Esophagus (tissue), 2 donors: ENCODE results near the gene PKD1. TPM values are rescaled to one million over a fixed set of nuclear protein-coding genes. Genes with fewer than 3 reads are reported as not detected.
"Not testable (repeated sequence)": the region's sequence is repeated elsewhere in the genome, so short reads cannot be mapped to it uniquely, and the experiment has no call there.

Source experiments
- H3K27ac ChIP-seq, 2 donors: one replicate each; pipeline ENCODE4 v1.5.1; 2013; ENCODE audit warnings: low read depth in 2 of 2, mild to moderate bottlenecking in 2 of 2, inconsistent platforms in 1 of 2, low read length in 1 of 2, moderate library complexity in 1 of 2
- H3K27me3 ChIP-seq, 2 donors: one replicate each; pipeline ENCODE4 v1.6.1; 2013; ENCODE audit warnings: low read length in 2 of 2, control low read depth in 1 of 2, mild to moderate bottlenecking in 1 of 2; ENCODE audit not compliant: insufficient read depth in 2 of 2, control insufficient read depth in 1 of 2
- H3K36me3 ChIP-seq, 2 donors: one replicate each; pipeline ENCODE4 v1.6.1; 2013; ENCODE audit warnings: low read length in 1 of 2; ENCODE audit not compliant: control insufficient read depth in 2 of 2, insufficient read depth in 2 of 2
- H3K4me1 ChIP-seq, 2 donors: one replicate each; pipeline ENCODE4 v1.6.1; 2013; ENCODE audit warnings: low read length in 1 of 2; ENCODE audit not compliant: control insufficient read depth in 2 of 2, insufficient read depth in 2 of 2
- H3K4me3 ChIP-seq, 2 donors: one replicate each; pipeline ENCODE4 v1.5.1; 2013; ENCODE audit warnings: low read length in 2 of 2, mild to moderate bottlenecking in 2 of 2, low read depth in 1 of 2, moderate library complexity in 1 of 2
- H3K9me3 ChIP-seq, 2 donors: one replicate each; pipeline ENCODE4 v1.6.1; 2013; ENCODE audit warnings: mild to moderate bottlenecking in 2 of 2, low read depth in 1 of 2, low read length in 1 of 2, moderate library complexity in 1 of 2; ENCODE audit not compliant: control insufficient read depth in 2 of 2, insufficient read depth in 1 of 2
- WGBS, 2 donors: extraction: QIAGEN DNeasy Blood & Tissue Kit; methylation state at CpG; one replicate each; pipeline ENCODE4 v1.1.7; 2013; 5-methylcytosine and 5-hydroxymethylcytosine counted together
- polyA plus RNA-seq, 2 donors: library from polyadenylated mRNA; stranded (reverse); fragments of 200-250 nt; gene quantifications; one replicate each; pipeline ENCODE4 v1.2.3, GENCODE V29; 2013
- donor health status: healthy with polysubstance abuse.
- donor health status: Bipolar disorder and iron deficiency.

Gene PKD1
- polyA plus RNA-seq = 10 to 100 TPM; 40.5 to 78.0 TPM

DNA sequence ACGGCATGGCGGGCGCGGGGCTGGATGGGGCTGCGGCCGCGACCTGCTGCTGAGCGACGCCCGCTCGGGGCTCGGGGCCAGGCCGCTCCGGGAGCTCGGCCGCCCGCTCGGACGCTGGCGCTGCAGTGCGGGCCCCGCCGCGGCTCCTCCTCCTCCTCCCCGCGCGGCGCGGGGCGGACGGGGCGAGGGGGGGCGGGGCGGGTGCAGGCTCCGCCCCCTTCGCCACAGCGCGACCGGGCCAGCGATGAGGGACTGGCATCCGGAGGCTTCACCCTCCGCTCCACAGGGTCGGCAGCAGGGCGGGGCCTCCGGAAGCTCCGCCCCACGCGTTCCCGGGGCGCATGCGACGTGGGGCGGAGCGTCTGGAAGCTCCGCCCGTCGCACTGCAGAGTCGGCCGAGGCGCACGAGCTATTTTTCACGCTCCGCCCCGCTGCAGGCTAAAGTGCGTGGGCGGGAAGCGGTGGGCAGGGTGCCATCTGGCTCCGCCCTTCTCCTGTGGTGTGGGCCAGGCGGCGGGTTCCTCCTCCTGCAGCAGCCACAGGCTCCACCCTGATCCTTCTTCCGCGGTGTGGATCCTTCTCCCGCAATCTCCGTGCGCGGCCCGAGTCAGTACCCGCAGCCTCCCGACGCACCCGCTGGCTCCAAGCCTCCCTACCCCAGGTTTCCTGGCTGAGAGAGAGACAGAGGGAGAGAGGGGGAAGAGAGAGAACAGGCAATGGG is at the start of gene PKD1:
Gene PKD1, minus strand, starts transcription at position 129 of the 721 bp plus-strand sequence. CDS start 209 bp downstream, outside the sequence.
- 0 to 1% methylated on average over 30 to 68 of the region's 81 CpGs for WGBS, 2 donors
- H3K27ac ChIP-seq = peak within 1 kb of the TSS; percentile 79 to 82

DNA sequence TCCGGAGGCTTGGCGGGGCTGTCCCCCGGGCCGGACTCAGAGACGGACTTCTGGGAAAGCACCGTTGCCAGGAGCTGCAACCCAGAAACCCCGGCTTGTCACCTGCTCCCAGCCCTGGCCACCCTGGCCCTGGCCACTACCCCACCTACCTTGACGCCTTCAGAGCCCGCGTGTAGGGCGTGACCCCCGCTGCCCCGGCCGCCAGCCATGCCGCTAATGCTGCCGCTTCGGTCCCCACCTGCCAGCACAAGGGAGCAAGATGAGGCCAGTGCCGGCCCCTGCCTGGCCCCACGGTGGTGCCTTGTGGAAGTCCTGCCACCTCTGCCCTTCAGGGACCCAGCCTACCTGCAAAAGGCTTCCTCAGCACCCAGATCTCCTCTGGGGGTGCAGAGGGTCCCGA is 49.3 kb upstream of the PKD1 start:
- Histone ChIP-seq H3K27ac (no peak overlapping the region), H3K4me1 (peaks cover 0 to 1% of the 10 kb centered on the region in 2 donors)
- WGBS, 2 donors = 76 to 78% methylated on average over 20 of the region's 20 CpGs

More for the DNA sequence above, at the start of gene PKD1:
- peak within 1 kb of the TSS; percentile 50 to 51 for H3K4me3 ChIP-seq
- not testable (repeated sequence) for H3K9me3 ChIP-seq, H3K4me1 ChIP-seq, H3K36me3 ChIP-seq, H3K27me3 ChIP-seq

DNA sequence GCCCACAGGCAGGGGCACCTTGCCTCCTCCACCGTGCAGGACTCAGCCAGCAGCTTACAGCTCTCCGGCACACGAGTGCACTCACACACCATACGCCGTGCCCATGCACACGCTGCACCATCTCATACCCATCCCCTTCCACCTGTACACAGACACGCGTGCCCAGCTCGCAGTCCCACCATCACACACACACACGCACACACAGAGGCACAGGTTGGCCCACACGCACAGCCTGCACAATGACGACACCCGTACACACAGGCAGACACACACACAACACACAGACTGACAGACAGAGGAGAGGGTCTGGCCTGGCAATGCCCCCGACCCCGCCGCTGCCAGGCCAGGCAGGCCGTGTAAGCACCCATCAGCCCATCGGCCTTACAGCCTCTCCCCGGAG is 48.6 kb upstream of the PKD1 start:
- H3K9me3 ChIP-seq = peaks cover 0 to 3% of the 10 kb centered on the region in 2 donors
- H3K4me3 ChIP-seq = no peak overlapping the region
- no peaks in the 10 kb centered on the region for H3K27me3 ChIP-seq
- H3K36me3 ChIP-seq = no peaks in the 10 kb centered on the region
- peaks cover 0 to 2% of the 10 kb centered on the region in 2 donors for H3K4me1 ChIP-seq
- 84 to 85% methylated on average over 19 of the region's 19 CpGs for WGBS, 2 donors
- H3K27ac ChIP-seq = no peak overlapping the region

More for the DNA sequence above, 49.3 kb upstream of the PKD1 start:
- Histone ChIP-seq H3K4me3 (no peak overlapping the region), H3K36me3 (no peaks in the 10 kb centered on the region), H3K27me3 (no peaks in the 10 kb centered on the region), H3K9me3 (peaks cover 0 to 3% of the 10 kb centered on the region in 2 donors)

DNA sequence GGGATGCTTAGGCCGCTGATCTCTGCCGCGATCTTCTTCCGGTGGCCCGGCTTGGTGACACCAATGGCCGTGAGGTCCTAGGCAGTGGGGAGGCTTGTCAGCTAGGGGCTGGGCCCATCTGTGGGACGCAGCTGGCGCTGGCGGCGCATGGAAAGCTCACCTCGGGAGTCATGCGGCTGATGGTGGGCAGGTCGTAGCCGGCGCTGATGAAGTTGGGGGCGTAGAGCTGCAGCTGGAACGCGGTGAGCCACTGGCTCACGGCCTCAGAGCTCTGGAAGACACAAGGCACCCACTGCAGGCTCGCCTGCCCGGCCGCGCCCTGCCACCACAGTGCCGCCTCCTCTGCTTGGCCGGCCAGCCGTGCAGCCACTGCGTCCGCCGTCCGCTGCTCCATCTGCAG is 48.0 kb upstream of the PKD1 start:
- Histone ChIP-seq H3K36me3 (no peaks in the 10 kb centered on the region), H3K4me3 (no peak overlapping the region), H3K4me1 (peaks cover 2 to 6% of the 10 kb centered on the region in 2 donors), H3K27ac (no peak overlapping the region), H3K9me3 (peaks cover 0 to 3% of the 10 kb centered on the region in 2 donors), H3K27me3 (no peaks in the 10 kb centered on the region)
- 92 to 95% methylated on average over 22 to 30 of the region's 30 CpGs for WGBS, 2 donors

- WGBS, 2 donors = 90 to 91% methylated on average over 20 of the region's 20 CpGs
- Histone ChIP-seq H3K27me3 (peaks cover 0 to 2% of the 10 kb centered on the region in 2 donors), H3K27ac (no peak overlapping the region), H3K9me3 (peaks cover 0 to 6% of the 10 kb centered on the region in 2 donors), H3K4me3 (no peak overlapping the region), H3K36me3 (peaks cover 0 to 8% of the 10 kb centered on the region in 2 donors), H3K4me1 (peaks cover 2 to 6% of the 10 kb centered on the region in 2 donors)
These were observed 46.3 kb upstream of the PKD1 start for GRCh38 chr16:2181952-2182351.

GRCh38 chr16:2180962-2181923 is 45.5 kb upstream of the PKD1 start:
- Histone ChIP-seq H3K9me3 (peaks cover 0 to 6% of the 10 kb centered on the region in 2 donors), H3K4me1 (peaks cover 2 to 8% of the 10 kb centered on the region in 2 donors), H3K4me3 (no peak overlapping the region), H3K27ac (no peak overlapping the region), H3K27me3 (peaks cover 0 to 2% of the 10 kb centered on the region in 2 donors), H3K36me3 (peaks cover under 1 to 11% of the 10 kb centered on the region in 2 donors)
- 82 to 83% methylated on average over 40 to 46 of the region's 46 CpGs for WGBS, 2 donors

DNA sequence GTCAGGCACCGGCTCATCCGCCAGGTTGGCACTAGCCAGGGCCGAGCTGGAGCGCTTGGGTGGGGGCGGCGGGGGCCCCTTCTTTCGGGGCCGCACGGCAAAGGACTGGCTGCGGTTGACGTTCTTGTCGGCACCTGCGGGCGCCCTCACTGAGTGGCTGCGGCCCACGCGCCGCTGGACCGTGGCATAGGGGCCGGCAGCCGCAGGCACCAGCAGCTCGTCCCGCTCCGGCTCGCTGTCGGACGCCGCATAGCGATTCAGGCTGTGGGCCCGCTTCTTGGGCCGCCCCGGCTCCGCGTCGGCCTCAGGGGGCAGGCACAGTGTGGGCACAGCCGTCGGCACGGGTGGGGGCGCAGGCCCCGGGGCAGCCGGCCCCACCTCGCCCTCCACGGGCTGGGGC is 44.8 kb upstream of the PKD1 start:
- Histone ChIP-seq H3K9me3 (peaks cover 0 to 6% of the 10 kb centered on the region in 2 donors), H3K4me3 (no peak overlapping the region), H3K27me3 (peaks cover 0 to 2% of the 10 kb centered on the region in 2 donors), H3K4me1 (peaks cover 2 to 14% of the 10 kb centered on the region in 2 donors), H3K27ac (no peak overlapping the region), H3K36me3 (peaks cover 8 to 19% of the 10 kb centered on the region in 2 donors)
- WGBS, 2 donors = 94% methylated on average over 38 to 43 of the region's 43 CpGs

DNA sequence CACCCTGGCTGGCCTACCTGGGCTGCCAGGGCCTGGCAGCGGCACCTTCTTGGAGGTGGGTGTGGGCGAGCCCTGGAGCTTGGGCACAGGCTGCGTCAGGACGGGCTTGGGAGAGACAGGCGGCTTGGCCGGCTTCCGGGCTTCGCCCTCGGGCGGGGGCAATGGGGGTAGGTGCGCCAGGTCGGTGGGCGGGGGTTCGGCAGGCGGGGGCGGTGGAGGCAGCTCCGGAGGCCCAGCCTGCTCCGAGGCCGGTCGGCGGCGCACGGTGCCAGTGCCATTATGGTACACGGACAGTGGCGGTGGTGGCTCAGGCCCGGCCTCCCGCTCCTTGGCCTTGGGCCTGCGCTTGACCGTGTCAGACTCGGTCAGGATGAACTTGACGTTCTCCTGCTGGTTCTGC is 43.9 kb upstream of the PKD1 start:
- H3K4me3 ChIP-seq = no peak overlapping the region
- peaks cover 2 to 16% of the 10 kb centered on the region in 2 donors for H3K4me1 ChIP-seq
- peaks cover 9 to 27% of the 10 kb centered on the region in 2 donors for H3K36me3 ChIP-seq
- H3K9me3 ChIP-seq = peaks cover 0 to 6% of the 10 kb centered on the region in 2 donors
- H3K27me3 ChIP-seq = peaks cover 0 to 2% of the 10 kb centered on the region in 2 donors
- H3K27ac ChIP-seq = no peak overlapping the region
- WGBS, 2 donors = 66 to 76% methylated on average over 30 to 31 of the region's 31 CpGs

GRCh38 chr16:2179107-2179501 is 43.4 kb upstream of the PKD1 start:
- Histone ChIP-seq H3K9me3 (peaks cover 0 to 6% of the 10 kb centered on the region in 2 donors), H3K27ac (peak overlapping the region in 1 of 2 donors; percentile 30), H3K27me3 (peaks cover 0 to 2% of the 10 kb centered on the region in 2 donors), H3K36me3 (peaks cover 9 to 32% of the 10 kb centered on the region in 2 donors), H3K4me3 (no peak overlapping the region), H3K4me1 (peaks cover 2 to 16% of the 10 kb centered on the region in 2 donors)
- WGBS, 2 donors = 41 to 48% methylated on average over 37 to 50 of the region's 50 CpGs
